ENCODE data around the gene KLK5.

KLK5 gene

DNA sequence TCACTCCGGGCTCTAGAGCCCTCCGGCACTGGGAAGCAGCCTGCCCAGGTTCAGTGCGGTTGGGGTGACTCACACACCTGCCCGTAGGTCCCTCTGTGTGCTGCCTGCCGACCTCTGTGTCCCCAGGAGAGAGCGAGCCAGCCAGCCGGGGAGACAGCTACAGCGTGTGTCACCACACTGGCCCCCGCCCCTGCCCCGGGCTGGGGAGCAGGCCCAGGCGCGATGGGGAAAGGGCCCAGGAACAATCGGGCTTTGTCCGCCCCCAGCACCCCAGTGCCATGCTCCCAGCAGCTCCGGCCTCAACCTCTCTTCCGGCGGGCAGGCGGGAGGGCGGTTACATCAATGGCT lies 16.5 kb upstream of the KLK5 start, which contains the start of gene KLK6:
Gene KLK6 (minus strand): TSS at position 179 of the 348 bp plus-strand sequence. CDS start 1,487 bp downstream, outside the sequence.
- no peak for DNase-seq (ENCODE audit: low read depth in 2 of 2)

GRCh38 chr19:50968716-50969412 lies 16.0 kb upstream of the KLK5 start:
- no peak for DNase-seq (ENCODE audit: low read depth in 2 of 2)

GRCh38 chr19:50967929-50968715 lies 15.3 kb upstream of the KLK5 start:
- DNase-seq (ENCODE audit: low read depth in 2 of 2): no peak

- no peak for DNase-seq (ENCODE audit: low read depth in 2 of 2)
Measured at GRCh38 chr19:50964266-50964665, 11.4 kb upstream of the KLK5 start.

- no peak for DNase-seq (ENCODE audit: low read depth in 2 of 2)
Measured at GRCh38 chr19:50963381-50963780, 10.5 kb upstream of the KLK5 start.

DNA sequence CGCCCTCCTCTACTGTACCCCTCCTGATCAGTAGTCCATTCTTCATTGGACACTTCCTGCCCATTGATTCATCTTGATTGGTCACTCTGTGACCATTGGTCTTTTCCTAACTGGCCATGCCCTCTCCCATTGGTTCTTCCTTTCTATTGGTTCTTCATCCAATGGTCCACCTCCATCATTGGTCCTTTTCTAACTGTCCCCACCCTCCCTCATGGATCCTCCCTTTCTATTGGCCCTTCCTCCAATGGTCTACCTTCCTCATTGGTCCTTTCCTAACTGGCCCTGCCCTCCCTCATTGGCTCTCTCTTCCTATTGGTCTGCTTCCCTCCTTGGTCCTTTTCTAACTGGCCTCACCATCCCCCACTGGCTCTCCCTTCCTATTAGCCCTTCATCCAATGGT lies 9.4 kb upstream of the KLK5 start:
- DNase-seq (ENCODE audit: low read depth in 2 of 2): no peak

DNA sequence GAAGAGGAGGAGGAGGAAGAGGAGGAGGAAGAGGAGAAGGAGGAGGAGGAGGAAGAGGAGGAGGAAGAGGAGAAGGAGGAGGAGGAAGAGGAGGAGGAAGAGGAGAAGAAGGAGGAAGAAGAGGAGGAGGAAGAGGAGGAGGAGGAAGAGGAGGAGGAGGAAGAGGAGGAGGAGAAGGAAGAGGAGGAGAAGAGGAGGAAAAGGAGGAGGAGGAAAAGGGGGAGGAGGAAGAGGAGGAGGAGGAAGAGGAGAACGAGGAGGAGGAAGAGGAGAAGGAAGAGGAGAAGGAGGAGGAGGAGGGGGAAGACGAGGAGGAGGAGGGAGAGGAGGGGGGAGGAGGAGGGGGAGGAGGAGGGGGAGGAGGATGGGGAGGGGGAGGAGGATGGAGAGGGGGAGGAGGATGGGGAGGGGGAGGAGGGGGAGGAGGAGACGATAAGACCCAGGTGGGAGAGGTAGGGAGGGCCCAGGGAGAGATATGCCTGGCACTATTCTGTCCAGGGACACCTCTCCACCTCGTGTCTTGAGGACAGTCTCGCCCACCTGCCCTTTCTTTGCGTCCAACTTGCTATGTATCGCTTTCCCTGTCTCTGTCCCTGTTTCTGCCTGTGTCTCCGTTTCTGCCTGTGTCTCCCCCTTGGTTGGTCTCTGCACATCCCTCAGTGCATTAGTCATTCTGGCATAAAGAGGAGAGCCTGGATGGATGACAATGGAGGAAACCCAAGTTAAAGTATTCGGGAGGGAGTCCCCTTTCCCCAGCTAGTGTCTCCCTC lies 7.1 kb upstream of the KLK5 start:
- no peak for DNase-seq (ENCODE audit: low read depth in 2 of 2)

- no peak for DNase-seq (ENCODE audit: low read depth in 2 of 2)
Measured at GRCh38 chr19:50957587-50957986, 4.7 kb upstream of the KLK5 start.

GRCh38 chr19:50949861-50950260 lies 3.0 kb downstream of the KLK5 start:
- DNase-seq (ENCODE audit: low read depth in 2 of 2): no peak

DNA sequence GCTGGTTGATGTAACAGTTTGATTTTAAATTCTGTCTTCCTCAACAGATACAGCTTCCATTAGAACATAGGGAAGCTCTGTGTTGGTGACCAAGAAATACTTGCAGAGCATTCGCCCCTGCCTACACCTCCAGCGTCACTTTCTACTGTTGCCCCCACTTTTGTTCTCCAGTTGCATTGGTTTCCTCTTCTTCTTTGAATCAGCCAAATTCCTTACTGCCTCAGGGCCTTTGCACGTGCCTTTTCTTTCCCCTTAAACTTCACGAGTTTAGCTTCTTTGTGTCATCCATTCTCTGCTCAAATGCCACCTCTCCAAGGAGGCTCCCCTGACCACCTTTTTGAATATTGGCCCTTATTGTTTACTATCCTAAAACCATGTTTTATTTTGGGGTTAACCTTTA lies 5.7 kb downstream of the KLK5 start:
- DNase-seq (ENCODE audit: low read depth in 2 of 2): no peak

- DNase-seq (ENCODE audit: low read depth in 2 of 2): no peak
Measured at GRCh38 chr19:50944795-50945194, 8.0 kb downstream of the KLK5 start.

DNA sequence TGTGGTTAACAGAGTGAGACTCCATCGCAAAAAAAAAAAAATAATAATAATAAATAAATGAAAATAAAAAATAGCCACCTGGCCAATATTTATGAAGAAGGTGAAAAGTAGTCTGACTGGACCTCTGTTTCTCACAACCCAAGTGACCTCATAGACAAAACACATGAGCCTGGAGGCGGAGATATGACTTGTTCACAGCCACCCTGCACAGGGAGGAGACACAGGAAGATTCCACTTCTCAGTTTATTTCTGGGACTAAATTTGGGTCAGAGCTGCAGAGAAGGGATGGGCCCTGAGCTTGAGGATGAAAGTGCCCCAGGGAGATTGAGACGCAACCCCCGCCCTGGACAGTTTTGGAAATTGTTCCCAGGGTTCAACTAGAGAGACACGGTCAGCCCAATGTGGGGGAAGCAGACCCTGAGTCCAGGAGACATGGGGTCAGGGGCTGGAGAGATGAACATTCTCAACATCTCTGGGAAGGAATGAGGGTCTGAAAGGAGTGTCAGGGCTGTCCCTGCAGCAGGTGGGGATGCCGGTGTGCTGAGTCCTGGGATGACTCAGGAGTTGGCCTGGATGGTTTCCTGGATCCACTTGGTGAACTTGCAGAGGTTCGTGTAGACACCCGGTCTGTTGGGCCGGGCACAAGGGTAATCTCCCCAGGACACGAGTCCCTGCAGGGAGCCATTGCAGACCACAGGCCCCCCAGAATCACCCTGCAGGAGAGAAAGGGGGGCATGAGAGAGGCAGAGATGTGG lies 9.6 kb downstream of the KLK5 start:
- no peak for DNase-seq (ENCODE audit: low read depth in 2 of 2)

- no peak for DNase-seq (ENCODE audit: low read depth in 2 of 2)
Measured at GRCh38 chr19:50939596-50939995, 13.2 kb downstream of the KLK5 start.

- DNase-seq (ENCODE audit: low read depth in 2 of 2): no peak
Measured at GRCh38 chr19:50933640-50934039, 19.2 kb downstream of the KLK5 start.

DNA sequence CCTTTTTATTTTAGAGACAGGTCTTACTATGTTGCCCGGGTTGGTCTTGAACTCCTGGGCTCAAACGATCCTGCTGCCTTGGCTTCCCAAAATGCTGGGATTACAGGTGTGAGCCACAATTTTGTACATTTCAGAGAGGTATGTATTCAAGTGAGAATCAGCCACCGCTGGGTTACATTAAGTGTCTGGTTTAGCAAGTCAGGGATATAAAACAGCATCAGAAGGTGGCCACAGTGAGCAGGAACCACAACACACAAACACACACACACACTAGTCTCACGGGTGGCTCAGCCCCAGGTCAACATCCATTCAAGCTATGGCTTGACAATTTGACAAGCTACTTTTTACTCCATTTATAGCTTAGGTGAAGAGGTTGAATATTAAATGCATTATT lies 20.2 kb downstream of the KLK5 start:
- DNase-seq (ENCODE audit: low read depth in 2 of 2): no peak

- DNase-seq (ENCODE audit: low read depth in 2 of 2): no peak
Measured at GRCh38 chr19:50932018-50932689, 20.7 kb downstream of the KLK5 start.

DNA sequence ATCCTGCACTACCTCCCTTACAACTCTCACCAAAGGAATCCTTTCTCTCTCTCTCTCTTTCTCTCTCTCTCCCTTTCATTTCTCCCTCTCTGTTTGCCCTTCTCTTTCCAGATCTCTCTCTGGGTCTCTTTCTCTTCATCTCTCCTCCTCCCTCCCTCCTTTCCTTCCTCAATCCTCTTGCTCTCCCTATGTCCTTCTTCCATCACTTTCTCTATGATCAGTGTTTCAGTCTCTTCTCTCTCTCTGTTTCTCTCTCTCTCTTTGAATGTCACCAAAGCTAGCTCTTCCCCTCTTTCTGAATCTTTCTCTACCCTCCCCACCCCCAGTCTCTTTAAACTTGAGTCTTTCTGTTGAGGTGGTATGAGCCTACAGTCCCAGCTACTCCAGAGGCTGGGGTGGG lies 21.8 kb downstream of the KLK5 start:
- DNase-seq (ENCODE audit: low read depth in 2 of 2): no peak

- DNase-seq (ENCODE audit: low read depth in 2 of 2): no peak
Measured at GRCh38 chr19:50928831-50929230, 24.0 kb downstream of the KLK5 start.

DNA sequence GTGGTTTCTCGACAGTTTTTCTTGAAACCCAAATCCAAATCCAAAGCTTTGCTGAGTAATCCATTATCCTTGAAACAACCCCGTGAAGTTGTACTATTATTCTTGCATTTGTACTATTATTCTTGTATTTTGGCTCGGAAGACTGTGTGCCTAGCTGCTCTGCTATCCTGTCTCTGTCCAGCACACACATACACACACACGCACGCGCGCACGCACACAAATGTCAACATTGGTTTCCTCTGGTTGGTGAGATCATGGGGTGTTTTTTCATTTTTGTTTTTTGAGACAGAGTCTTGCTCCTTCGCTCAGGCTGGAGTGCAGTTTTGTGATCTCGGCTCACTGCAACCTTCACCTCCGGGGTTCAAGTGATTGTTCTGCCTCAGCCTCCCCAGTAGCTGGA lies 26.7 kb downstream of the KLK5 start:
- no peak for DNase-seq (ENCODE audit: low read depth in 2 of 2)

- DNase-seq (ENCODE audit: low read depth in 2 of 2): no peak
Measured at GRCh38 chr19:50925734-50926133, 27.1 kb downstream of the KLK5 start.

DNA sequence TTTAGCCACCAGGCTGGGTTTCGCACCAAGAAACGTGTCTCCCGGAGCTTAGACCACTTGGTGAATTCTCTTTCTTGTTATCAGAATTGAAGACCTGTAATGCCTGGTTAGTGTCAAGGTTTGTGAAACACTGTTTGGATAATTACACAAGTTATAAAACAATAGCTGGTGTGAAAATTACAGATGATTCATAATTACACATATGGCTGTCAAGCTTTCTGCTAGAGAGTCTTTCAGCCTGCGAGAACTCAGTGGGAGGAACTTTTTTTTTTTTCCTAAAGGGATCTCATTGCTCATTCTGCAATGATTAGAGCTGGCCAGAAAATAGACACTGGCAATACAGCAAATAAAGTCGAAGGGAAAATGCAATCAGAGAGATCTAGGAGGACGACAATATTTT lies 28.3 kb downstream of the KLK5 start:
- DNase-seq (ENCODE audit: low read depth in 2 of 2): no peak
